GM13977 (cell line): ENCODE measurements around the gene NSF.
"Not testable (repeated sequence)": the region's sequence is repeated elsewhere in the genome, so short reads cannot be mapped to it uniquely, and the experiment has no call there.

ENCODE experiments used
- DNase-seq: peaks from one replicate; pipeline ENCODE4 v3.0.0; 2012; ENCODE audit warnings: low spot score
- CTCF ChIP-seq: IDR thresholded peaks from 2 replicates; pipeline ENCODE4 v1.5.1; 2012; ENCODE audit warnings: mild to moderate bottlenecking, control low read depth; ENCODE audit not compliant: insufficient read depth; ENCODE audit errors: extremely low read depth, missing control alignments
- in situ Hi-C: fragments of 300-500 bp; cut with MboI; formaldehyde crosslinking; loops from one replicate; pipeline ENCODE4 v1.12.0; 2022; ENCODE audit warnings: low sequenced_read_pairs, low pct_unique_long_range_greater_than_20kb, mixed read lengths, inconsistent platforms; ENCODE audit not compliant: unreplicated experiment

Gene NSF

GRCh38 chr17:46756081-46756735 is 165.7 kb downstream of the NSF start:
- TF ChIP-seq CTCF: no peak
- in situ Hi-C loops: no loop called here
- no peak for DNase-seq

DNA sequence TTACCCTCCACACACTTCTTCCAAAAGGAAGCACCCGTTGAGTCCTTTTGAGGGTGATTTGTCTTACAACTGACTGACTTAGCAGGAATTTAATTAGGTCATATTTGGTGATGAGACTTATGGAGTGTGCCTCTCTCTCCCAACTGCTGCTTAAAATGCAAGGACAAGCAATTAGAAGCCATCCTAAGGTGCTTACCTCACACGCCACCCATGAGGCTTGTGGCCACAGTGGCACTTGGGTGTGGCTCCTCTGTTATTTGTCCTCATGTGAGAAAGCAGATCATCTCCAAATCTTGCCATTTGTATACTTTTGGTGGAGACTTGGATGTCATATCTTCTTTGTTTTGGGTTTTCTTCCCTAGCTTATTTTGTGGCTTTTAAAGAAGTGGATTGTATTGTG is 166.4 kb downstream of the NSF start:
- no peak for TF ChIP-seq CTCF
- no peak for DNase-seq
- in situ Hi-C loops: no loop called here

DNA sequence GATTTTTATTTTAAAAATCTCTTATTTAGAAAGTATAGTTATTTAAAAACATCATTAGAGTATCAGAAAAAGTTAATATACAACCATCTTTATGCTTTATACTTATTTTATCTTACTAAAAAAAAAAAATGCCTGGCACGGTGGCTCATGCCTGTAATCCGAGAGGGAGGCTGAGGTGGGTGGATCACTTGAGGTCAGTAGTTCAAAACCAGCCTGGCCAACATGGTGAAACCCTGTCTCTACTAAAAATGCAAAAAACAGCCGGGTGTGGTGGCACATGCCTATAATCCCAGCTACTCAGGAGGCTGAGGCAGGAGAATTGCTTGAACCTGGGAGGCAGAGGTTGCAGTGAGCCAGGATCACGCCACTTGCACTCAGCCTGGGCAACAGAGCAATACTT is 167.1 kb downstream of the NSF start:
- in situ Hi-C loops, DNase-seq: not testable (repeated sequence)

DNA sequence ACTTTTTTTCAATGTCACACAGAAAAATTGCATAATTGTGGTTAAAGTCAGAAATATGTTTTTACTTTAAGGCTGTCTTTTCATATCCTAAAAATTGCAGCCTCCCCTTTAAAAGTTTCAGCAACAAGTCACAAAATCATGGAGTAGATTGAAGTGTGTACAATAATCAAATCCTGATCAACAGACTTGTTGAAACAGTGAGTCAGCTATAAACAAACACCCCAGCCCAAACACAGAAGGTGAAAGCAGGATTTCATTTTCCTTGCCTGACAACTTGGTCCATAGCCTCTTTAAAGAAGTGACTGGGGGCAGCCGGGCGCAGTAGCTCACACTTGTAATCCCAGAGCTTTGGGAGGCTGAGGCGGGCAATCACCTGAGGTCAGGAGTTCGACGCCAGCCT is 168.1 kb downstream of the NSF start:
- no peak for DNase-seq
- TF ChIP-seq CTCF: no peak
- in situ Hi-C loops: no loop called here

DNA sequence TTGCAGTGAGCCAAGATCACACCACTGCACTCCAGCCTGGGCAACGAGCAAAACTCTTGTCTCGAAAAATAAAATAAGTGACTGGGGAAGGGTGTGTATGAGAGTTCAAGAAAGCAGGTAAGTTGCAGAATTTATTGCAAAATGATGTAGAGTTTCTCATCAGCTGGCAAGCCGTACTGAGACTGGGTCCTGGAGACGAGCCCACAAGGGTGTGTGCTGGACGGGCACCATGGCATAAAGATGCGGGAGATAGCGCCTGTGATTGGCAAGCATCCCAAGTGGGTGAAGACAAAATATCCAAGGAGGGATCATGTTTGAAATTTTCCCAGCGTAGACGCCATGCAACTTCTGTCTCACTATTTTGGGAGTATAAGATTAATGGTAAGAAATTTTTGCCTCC is 168.7 kb downstream of the NSF start:
- in situ Hi-C loops: no loop called here
- no peak for DNase-seq
- TF ChIP-seq CTCF: no peak

DNA sequence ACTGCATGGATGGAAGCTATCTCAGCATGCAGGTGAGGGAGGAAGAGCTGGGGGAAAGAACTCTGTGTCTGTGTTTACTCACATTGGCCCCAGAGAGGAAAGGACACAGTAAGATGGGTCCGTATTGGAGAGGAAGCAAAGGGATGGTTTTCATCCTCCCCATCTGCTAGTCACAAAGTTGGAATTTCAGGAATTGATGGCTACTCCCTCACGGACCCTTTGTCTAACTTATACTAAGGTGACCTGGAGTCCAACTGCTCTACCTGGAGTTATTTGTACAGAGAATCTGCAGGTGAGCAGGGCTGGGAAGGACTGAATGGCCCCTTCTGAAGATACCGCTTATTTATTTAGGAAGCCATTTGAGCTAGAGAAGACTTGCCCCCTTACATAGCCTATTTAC is 172.9 kb downstream of the NSF start:
- TF ChIP-seq CTCF: no peak
- in situ Hi-C loops: no loop called here
- DNase-seq: no peak

DNA sequence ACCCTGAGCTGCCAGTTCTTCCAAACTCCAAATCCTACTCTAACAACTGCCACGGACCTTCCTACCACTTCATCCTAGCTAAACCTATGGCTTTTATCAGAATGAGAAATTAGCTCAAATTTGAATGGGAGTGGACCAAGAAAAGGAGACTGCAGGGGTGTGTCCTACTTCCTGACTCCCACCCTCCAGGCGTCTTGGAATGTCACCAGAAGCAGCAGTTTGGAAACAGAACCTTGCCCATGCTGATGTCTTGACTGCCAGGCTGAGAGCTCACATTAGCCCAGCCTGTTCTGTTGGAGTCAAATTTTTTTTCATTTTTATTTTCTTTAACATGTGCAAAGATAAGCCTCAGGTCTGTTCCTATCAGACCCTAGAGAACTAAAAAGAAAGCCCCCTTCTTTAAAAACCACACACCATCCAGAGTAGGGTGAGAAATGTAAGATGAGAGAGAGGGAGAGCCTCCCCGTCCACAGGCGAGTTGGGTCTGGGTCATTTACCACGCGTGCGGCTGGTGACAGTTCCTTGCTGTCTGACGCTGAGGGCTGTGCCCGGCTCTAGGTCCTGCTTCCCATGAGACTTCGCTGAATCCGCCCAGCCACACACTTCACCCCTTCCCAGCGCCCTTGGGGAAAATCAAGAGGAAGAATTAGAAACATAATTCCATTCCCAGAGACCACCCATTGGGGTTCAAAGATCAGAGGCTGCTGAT is 173.7 kb downstream of the NSF start:
- no peak for DNase-seq
- TF ChIP-seq CTCF: no peak
- in situ Hi-C loops: no loop called here
